GM10248 (cell line): Measurements from ENCODE around the gene SEMA4G.

ENCODE experiments used
- CTCF ChIA-PET: fragments of 300-600 bp; sonication (Branson Sonifier 250); formaldehyde crosslinking; extraction: SDS; loops from one replicate; lab custom pipeline; 2021; ENCODE audit warnings: antibody characterized with exemption; lab: Yijun Ruan, JAX
- POLR2A ChIA-PET: fragments of 350-650 bp; sonication (Branson Sonifier 250); formaldehyde crosslinking; extraction: SDS; loops from one replicate; lab custom pipeline; 2020; ENCODE audit warnings: antibody characterized with exemption; lab: Yijun Ruan, JAX
- DNase-seq: peaks from one replicate; pipeline ENCODE4 v3.0.0; 2012; ENCODE audit errors: extremely low spot score
- CTCF ChIP-seq: IDR thresholded peaks from 2 replicates; pipeline ENCODE4 v1.5.1; 2012; ENCODE audit warnings: mild to moderate bottlenecking, low read depth; ENCODE audit errors: extremely low read depth, missing control alignments, control extremely low read depth

SEMA4G gene

GRCh38 chr10:100987685-100988049 is 18.4 kb downstream of the SEMA4G start:
- ChIA-PET POLR2A (no interaction called here), CTCF (interaction anchor here (1.2 to 11.3 kb wide), 5 partner anchors 10 to 62 kb away, joined by 3 to 94 read pairs (median 3); partner anchors contain the start of gene LZTS2)
- no peak for TF ChIP-seq CTCF
- DNase-seq: no peak

- no peak for DNase-seq
- CTCF ChIA-PET: interaction anchor here (1.1 to 11.3 kb wide), 5 partner anchors 9 to 30 kb away, joined by 4 to 94 read pairs (median 6); partner anchors contain the start of gene LZTS2
- POLR2A ChIA-PET: no interaction called here
- no peak for TF ChIP-seq CTCF
Observed at GRCh38 chr10:100988166-100988565, 18.9 kb downstream of the SEMA4G start.

GRCh38 chr10:100989088-100989487 is 19.8 kb downstream of the SEMA4G start:
- ChIA-PET POLR2A (interaction anchor here (0.5 kb wide), 1 partner anchor 460 kb away, joined by 3 read pairs; no protein-coding TSS in a partner anchor), CTCF (interaction anchor here (1.1 to 11.3 kb wide), 5 partner anchors 8 to 29 kb away, joined by 4 to 94 read pairs (median 6); partner anchors contain the start of gene LZTS2)
- TF ChIP-seq CTCF: no peak
- DNase-seq: no peak

- TF ChIP-seq CTCF: peak; percentile 23
- POLR2A ChIA-PET: no interaction called here
- DNase-seq: no peak
- CTCF ChIA-PET: interaction anchor here (0.9 to 2.6 kb wide), 7 partner anchors 9 to 105 kb away, joined by 3 to 13 read pairs (median 3); no protein-coding TSS in a partner anchor
Observed at GRCh38 chr10:100993986-100994708, 24.8 kb downstream of the SEMA4G start.

- POLR2A ChIA-PET: no interaction called here
- CTCF ChIA-PET: interaction anchor here (1.2 to 6.6 kb wide), 4 partner anchors 9 to 55 kb away, joined by 3 to 101 read pairs (median 50); partner anchors contain the start of genes MRPL43 and TWNK
Observed at GRCh38 chr10:100995181-100995580, 25.9 kb downstream of the SEMA4G start.

More at GRCh38 chr10:100995181-100995580, 25.9 kb downstream of the SEMA4G start:
- TF ChIP-seq CTCF: no peak
- no peak for DNase-seq
